HepG2 (cell line): ENCODE measurements around the gene EIF5B. TPM values are rescaled to one million over a fixed set of nuclear protein-coding genes. Genes with fewer than 3 reads are reported as not detected.
A peak's percentile ranks its signal among the peaks of the same experiment; 100 is the strongest.

Experiments used
- ARNT2 ChIP-seq: sonication (generic); formaldehyde crosslinking; IDR thresholded peaks from 2 replicates; pipeline ENCODE4 v1.8.0; 2022; ENCODE audit warnings: mild to moderate bottlenecking, low read depth, missing genetic modification reagents, moderate library complexity
- BCL6 ChIP-seq: IDR thresholded peaks from 2 replicates; pipeline ENCODE4 v1.6.1; 2016; ENCODE audit warnings: missing genetic modification reagents, missing compliant biosample characterization
- CREB1 ChIP-seq, 2 experiments: fragments of 450-650 bp in 1 of 2; IDR thresholded peaks; 2 replicates each; pipeline ENCODE4 v1.6.1; 2016 to 2017; ENCODE audit warnings: control low read depth in 1 of 2, mild to moderate bottlenecking in 1 of 2, missing compliant biosample characterization in 1 of 2, missing genetic modification characterization in 1 of 2
- EHMT2 ChIP-seq: fragments of 200-600 bp; sonication (generic); IDR thresholded peaks from 2 replicates; pipeline ENCODE4 v1.7.0; 2017; ENCODE audit warnings: antibody characterized with exemption, low read depth, low read length, borderline replicate concordance
- GPN1 ChIP-seq: sonication (generic); formaldehyde crosslinking; IDR thresholded peaks from 2 replicates; pipeline ENCODE4 v1.5.1; 2020; ENCODE audit warnings: missing genetic modification reagents, borderline replicate concordance
- HHEX ChIP-seq: IDR thresholded peaks from 2 replicates; pipeline ENCODE4 v1.6.1; 2016; ENCODE audit warnings: control low read depth
- HNF4A ChIP-seq: sonication (generic); formaldehyde crosslinking; IDR thresholded peaks from 2 replicates; pipeline ENCODE4 v1.4.0; 2020; ENCODE audit warnings: missing genetic modification reagents
- JDP2 ChIP-seq: sonication (generic); formaldehyde crosslinking; IDR thresholded peaks from 2 replicates; pipeline ENCODE4 v1.8.1; 2022; ENCODE audit warnings: missing genetic modification reagents, borderline replicate concordance
- KDM6A ChIP-seq: IDR thresholded peaks from 2 replicates; pipeline ENCODE4 v1.6.1; 2016; ENCODE audit warnings: low read depth
- MED1 ChIP-seq: sonication (generic); formaldehyde crosslinking; IDR thresholded peaks from 2 replicates; pipeline ENCODE4 v1.4.0; 2020; ENCODE audit warnings: missing genetic modification reagents
- NFE2 ChIP-seq: sonication (generic); formaldehyde crosslinking; IDR thresholded peaks from 2 replicates; pipeline ENCODE4 v1.4.0; 2020; ENCODE audit warnings: missing genetic modification reagents
- RBAK ChIP-seq: sonication (generic); formaldehyde crosslinking; IDR thresholded peaks from 2 replicates; pipeline ENCODE4 v1.5.1; 2020; ENCODE audit warnings: mild to moderate bottlenecking, missing genetic modification reagents
- RCOR2 ChIP-seq: IDR thresholded peaks from 2 replicates; pipeline ENCODE4 v1.6.1; 2016; ENCODE audit warnings: missing biosample characterization, missing genetic modification reagents
- RORA ChIP-seq: sonication (generic); formaldehyde crosslinking; IDR thresholded peaks from 2 replicates; pipeline ENCODE4 v1.5.0; 2020; ENCODE audit warnings: mild to moderate bottlenecking, missing genetic modification reagents, moderate library complexity
- SMAD3 ChIP-seq: sonication (generic); formaldehyde crosslinking; IDR thresholded peaks from 2 replicates; pipeline ENCODE4 v1.4.0; 2020; ENCODE audit warnings: missing genetic modification reagents
- SMARCE1 ChIP-seq: fragments of 450-650 bp; IDR thresholded peaks from 2 replicates; pipeline ENCODE4 v1.6.1; 2017; ENCODE audit warnings: borderline replicate concordance
- SSRP1 ChIP-seq: IDR thresholded peaks from 2 replicates; pipeline ENCODE4 v1.6.1; 2016; ENCODE audit warnings: control low read depth
- STAG1 ChIP-seq: sonication (generic); formaldehyde crosslinking; IDR thresholded peaks from 2 replicates; pipeline ENCODE4 v1.4.0; 2020; ENCODE audit warnings: missing genetic modification reagents
- TCF7 ChIP-seq: sonication (generic); IDR thresholded peaks from 2 replicates; pipeline ENCODE4 v1.6.1; 2016; ENCODE audit warnings: antibody characterized with exemption, low read depth
- XRCC5 ChIP-seq: fragments of 200-400 bp; formaldehyde crosslinking; optimal IDR thresholded peaks from 2 replicates; pipeline ENCODE3; 2017; ENCODE audit warnings: mild to moderate bottlenecking, low read length
- ZFP36L2 ChIP-seq: sonication (generic); formaldehyde crosslinking; IDR thresholded peaks from 2 replicates; pipeline ENCODE4 v1.4.0; 2020; ENCODE audit warnings: missing genetic modification reagents
- ZFP37 ChIP-seq: sonication (generic); formaldehyde crosslinking; IDR thresholded peaks from 2 replicates; pipeline ENCODE4 v1.4.0; 2020; ENCODE audit warnings: missing genetic modification reagents, borderline replicate concordance
- ZNF253 ChIP-seq: sonication (generic); formaldehyde crosslinking; IDR thresholded peaks from 2 replicates; pipeline ENCODE4 v1.8.0; 2022; ENCODE audit warnings: mild to moderate bottlenecking, missing genetic modification reagents, borderline replicate concordance
- ZNF329 ChIP-seq: sonication (generic); formaldehyde crosslinking; IDR thresholded peaks from 2 replicates; pipeline ENCODE4 v1.9.0; 2021; ENCODE audit warnings: low read depth, mild to moderate bottlenecking, missing genetic modification reagents
- ZNF556 ChIP-seq: sonication (generic); formaldehyde crosslinking; IDR thresholded peaks from 2 replicates; pipeline ENCODE4 v1.4.0; 2020; ENCODE audit warnings: mild to moderate bottlenecking, missing genetic modification reagents, borderline replicate concordance
- ZNF572 ChIP-seq: sonication (generic); formaldehyde crosslinking; IDR thresholded peaks from 2 replicates; pipeline ENCODE4 v1.5.1; 2020; ENCODE audit warnings: mild to moderate bottlenecking, missing genetic modification reagents
- ZNF577 ChIP-seq: sonication (generic); formaldehyde crosslinking; IDR thresholded peaks from 2 replicates; pipeline ENCODE4 v1.4.0; 2020; ENCODE audit warnings: mild to moderate bottlenecking, low read depth, missing genetic modification reagents, borderline replicate concordance
- ZNF644 ChIP-seq: IDR thresholded peaks from 2 replicates; pipeline ENCODE4 v1.6.1; 2016; ENCODE audit warnings: low read depth
- ZNF780A ChIP-seq: sonication (generic); formaldehyde crosslinking; IDR thresholded peaks from 2 replicates; pipeline ENCODE4 v1.8.0; 2022; ENCODE audit warnings: mild to moderate bottlenecking, missing genetic modification reagents, moderate library complexity
- ZNF816 ChIP-seq: sonication (generic); formaldehyde crosslinking; IDR thresholded peaks from 2 replicates; pipeline ENCODE4 v1.8.0; 2022; ENCODE audit warnings: missing genetic modification reagents, mild to moderate bottlenecking, borderline replicate concordance
- polyA plus RNA-seq, 8 experiments: library from polyadenylated mRNA; depleted of rRNA in 3 of 8; stranded (reverse) in 7 of 8; unstranded in 1 of 8; fragments of >200 nt; fragmentation: Illumina TruSeq in 4 of 8; extraction: Trizol in 4 of 8; gene quantifications; 2 replicates each; pipeline versions ENCODE4 v1.2.1 to v1.2.3, GENCODE V29; 2011 to 2016; ENCODE audit warnings: low read depth in 4 of 8, missing spikeins in 1 of 8, mixed read lengths in 1 of 8; ENCODE audit not compliant: insufficient read depth in 1 of 8
- total RNA-seq, 5 experiments: library from RNA; depleted of rRNA; stranded (reverse); fragments of >200 nt; fragmentation: Illumina TruSeq; extraction: Trizol; gene quantifications; 2 replicates each; pipeline ENCODE4 v1.2.3, GENCODE V29; 2016; ENCODE audit warnings: low read depth in 1 of 5
- TF ChIP-seq, protein P1 (sequence below): sonication (generic); formaldehyde crosslinking; conservative IDR thresholded peaks from 2 replicates; pipeline ENCODE4 v1.8.0; 2022; ENCODE audit warnings: missing genetic modification reagents
- TF ChIP-seq, protein P2 (sequence below): sonication (generic); formaldehyde crosslinking; IDR thresholded peaks from 2 replicates; pipeline ENCODE4 v1.4.0; 2020; ENCODE audit warnings: missing genetic modification reagents

Gene EIF5B
- total and polyA plus RNA-seq, 2 of the 13 experiments (the other 11 are each of a cell fraction or from before 2014, with no cell fraction given): 8.8 to 32.1 TPM

DNA sequence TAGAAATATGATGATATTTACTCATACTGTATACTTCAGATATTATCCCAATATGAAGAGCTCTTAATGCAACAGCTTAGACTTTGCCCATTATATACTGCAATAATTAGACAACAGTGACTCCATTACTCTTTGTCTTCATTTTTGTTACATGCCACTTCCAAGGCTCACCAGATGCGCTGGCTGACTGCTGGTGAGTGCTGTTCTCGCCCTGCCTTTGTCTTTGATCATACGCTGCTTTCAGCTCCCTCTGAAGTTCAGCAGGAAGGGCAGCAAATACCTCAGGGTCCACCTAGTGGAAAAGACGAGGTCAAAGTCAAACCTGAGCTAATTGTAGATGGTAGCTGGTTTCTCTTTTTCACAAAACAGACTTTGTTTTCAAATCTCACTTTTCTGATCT is 66.3 kb downstream of the EIF5B start (continued):
- TF ChIP-seq JDP2 (CRISPR knock-in tag) (no peak), SSRP1 (no peak; the same call in 1 of the 2 replicates), ZNF329 (no peak), BCL6 (CRISPR knock-in tag) (peak; percentile 35; the same call in 1 of the 2 replicates), CREB1 (IDR thresholded peaks at IDR 0.05) (no peak), CREB1 (CRISPR knock-in tag; IDR thresholded peaks at IDR 0.05) (no peak), ZNF253 (CRISPR knock-in tag) (no peak), EHMT2 (no peak), HNF4A (CRISPR knock-in tag) (peak; percentile 86), SMARCE1 (no peak), ZNF572 (CRISPR knock-in tag) (no peak), TCF7 (peak; percentile 85), ARNT2 (CRISPR knock-in tag) (0 out of 2 replicates have a peak, but pooled peaks have one; percentile 32), HHEX (no peak), ZFP37 (CRISPR knock-in tag) (no peak), MED1 (CRISPR knock-in tag) (peak; percentile 61), GPN1 (CRISPR knock-in tag) (no peak), KDM6A (CRISPR knock-in tag) (0 out of 2 replicates have a peak, but pooled peaks have one; percentile 35), NFE2 (CRISPR knock-in tag) (no peak), RORA (CRISPR knock-in tag) (no peak), XRCC5 (peak; percentile 94), ZNF780A (no peak), SMAD3 (peak; percentile 17; the same call in 1 of the 2 replicates), RCOR2 (0 out of 2 replicates have a peak, but pooled peaks have one; percentile 13), ZNF644 (CRISPR knock-in tag) (peak; percentile 46; the same call in 1 of the 2 replicates), ZNF556 (CRISPR knock-in tag) (peak; percentile 26; the same call in 1 of the 2 replicates), ZNF816 (CRISPR knock-in tag) (no peak), STAG1 (CRISPR knock-in tag) (peak; percentile 79), ZFP36L2 (no peak), RBAK (CRISPR knock-in tag) (peak; percentile 81), ZNF577 (no peak)
- TF ChIP-seq, protein P1, sequence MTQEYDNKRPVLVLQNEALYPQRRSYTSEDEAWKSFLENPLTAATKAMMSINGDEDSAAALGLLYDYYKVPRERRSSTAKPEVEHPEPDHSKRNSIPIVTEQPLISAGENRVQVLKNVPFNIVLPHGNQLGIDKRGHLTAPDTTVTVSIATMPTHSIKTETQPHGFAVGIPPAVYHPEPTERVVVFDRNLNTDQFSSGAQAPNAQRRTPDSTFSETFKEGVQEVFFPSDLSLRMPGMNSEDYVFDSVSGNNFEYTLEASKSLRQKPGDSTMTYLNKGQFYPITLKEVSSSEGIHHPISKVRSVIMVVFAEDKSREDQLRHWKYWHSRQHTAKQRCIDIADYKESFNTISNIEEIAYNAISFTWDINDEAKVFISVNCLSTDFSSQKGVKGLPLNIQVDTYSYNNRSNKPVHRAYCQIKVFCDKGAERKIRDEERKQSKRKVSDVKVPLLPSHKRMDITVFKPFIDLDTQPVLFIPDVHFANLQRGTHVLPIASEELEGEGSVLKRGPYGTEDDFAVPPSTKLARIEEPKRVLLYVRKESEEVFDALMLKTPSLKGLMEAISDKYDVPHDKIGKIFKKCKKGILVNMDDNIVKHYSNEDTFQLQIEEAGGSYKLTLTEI (CRISPR knock-in tag): no peak
- TF ChIP-seq, protein P2, sequence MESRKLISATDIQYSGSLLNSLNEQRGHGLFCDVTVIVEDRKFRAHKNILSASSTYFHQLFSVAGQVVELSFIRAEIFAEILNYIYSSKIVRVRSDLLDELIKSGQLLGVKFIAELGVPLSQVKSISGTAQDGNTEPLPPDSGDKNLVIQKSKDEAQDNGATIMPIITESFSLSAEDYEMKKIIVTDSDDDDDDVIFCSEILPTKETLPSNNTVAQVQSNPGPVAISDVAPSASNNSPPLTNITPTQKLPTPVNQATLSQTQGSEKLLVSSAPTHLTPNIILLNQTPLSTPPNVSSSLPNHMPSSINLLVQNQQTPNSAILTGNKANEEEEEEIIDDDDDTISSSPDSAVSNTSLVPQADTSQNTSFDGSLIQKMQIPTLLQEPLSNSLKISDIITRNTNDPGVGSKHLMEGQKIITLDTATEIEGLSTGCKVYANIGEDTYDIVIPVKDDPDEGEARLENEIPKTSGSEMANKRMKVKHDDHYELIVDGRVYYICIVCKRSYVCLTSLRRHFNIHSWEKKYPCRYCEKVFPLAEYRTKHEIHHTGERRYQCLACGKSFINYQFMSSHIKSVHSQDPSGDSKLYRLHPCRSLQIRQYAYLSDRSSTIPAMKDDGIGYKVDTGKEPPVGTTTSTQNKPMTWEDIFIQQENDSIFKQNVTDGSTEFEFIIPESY (CRISPR knock-in tag): peak; percentile 78
